GM18870 (cell line): ENCODE measurements around the gene PIM3.
"Not testable (repeated sequence)": the region's sequence is repeated elsewhere in the genome, so short reads cannot be mapped to it uniquely, and the experiment has no call there.

Source experiments
- ATAC-seq: cut with Tn5 transposase; IDR thresholded peaks from one replicate; pipeline ENCODE4 v1.9.1; 2021; ENCODE audit warnings: moderate library complexity; ENCODE audit not compliant: unreplicated experiment

PIM3 gene

GRCh38 chr22:49981799-49982198, 21.2 kb downstream of the PIM3 start:
- ATAC-seq, result not testable (repeated sequence)

GRCh38 chr22:49983148-49984042, 22.8 kb downstream of the PIM3 start:
- ATAC-seq, result no peak

- no peak for ATAC-seq
Observed at GRCh38 chr22:49986325-49986724, 25.8 kb downstream of the PIM3 start.

- not testable (repeated sequence) for ATAC-seq
Observed at GRCh38 chr22:49989826-49990225, 29.3 kb downstream of the PIM3 start.

- no peak for ATAC-seq
Observed at GRCh38 chr22:49991167-49991566, 30.6 kb downstream of the PIM3 start.

- no peak for ATAC-seq
Observed at GRCh38 chr22:49991907-49992533, 31.4 kb downstream of the PIM3 start.

GRCh38 chr22:49992921-49993648, 32.5 kb downstream of the PIM3 start:
- no peak for ATAC-seq

- ATAC-seq, result no peak
Observed at GRCh38 chr22:49993649-49994360, 33.2 kb downstream of the PIM3 start.

GRCh38 chr22:49994361-49995040, 33.9 kb downstream of the PIM3 start:
- no peak for ATAC-seq

GRCh38 chr22:49995041-49995360, 34.4 kb downstream of the PIM3 start:
- ATAC-seq, result no peak

- no peak for ATAC-seq
Observed at GRCh38 chr22:49995361-49996118, 35.0 kb downstream of the PIM3 start.

GRCh38 chr22:49996119-49996517, 35.5 kb downstream of the PIM3 start:
- no peak for ATAC-seq

GRCh38 chr22:49996518-49997250, 36.1 kb downstream of the PIM3 start:
- no peak for ATAC-seq

- ATAC-seq, result no peak
Observed at GRCh38 chr22:49997251-49997599, 36.7 kb downstream of the PIM3 start.

- no peak for ATAC-seq
Observed at GRCh38 chr22:49997932-49998717, 37.6 kb downstream of the PIM3 start.

GRCh38 chr22:49998718-49999062, 38.1 kb downstream of the PIM3 start:
- ATAC-seq, result no peak

GRCh38 chr22:49999063-49999945, 38.7 kb downstream of the PIM3 start:
- ATAC-seq, result no peak
